Rectal smooth muscle tissue (tissue), 1 donor: ENCODE data around the gene SRGAP1.
"Not testable (repeated sequence)": the region's sequence is repeated elsewhere in the genome, so short reads cannot be mapped to it uniquely, and the experiment has no call there.

Experiments used
- H3K27ac ChIP-seq: one replicate; pipeline ENCODE4 v1.7.0; 2013; ENCODE audit warnings: low read depth, low read length, inconsistent platforms
- H3K27me3 ChIP-seq: one replicate; pipeline ENCODE4 v1.7.0; 2013; ENCODE audit warnings: low read length; ENCODE audit not compliant: control insufficient read depth, insufficient read depth
- H3K36me3 ChIP-seq: one replicate; pipeline ENCODE4 v1.7.0; 2013; ENCODE audit warnings: low read length; ENCODE audit not compliant: control insufficient read depth, insufficient read depth
- H3K4me1 ChIP-seq: one replicate; pipeline ENCODE4 v1.7.0; 2013; ENCODE audit warnings: low read length; ENCODE audit not compliant: control insufficient read depth, insufficient read depth
- H3K4me3 ChIP-seq: one replicate; pipeline ENCODE4 v1.7.0; 2013; ENCODE audit warnings: low read length
- H3K9ac ChIP-seq: one replicate; pipeline ENCODE4 v1.7.0; 2013; ENCODE audit warnings: low read length

Gene SRGAP1

GRCh38 chr12:64180951-64181350, 336.5 kb downstream of the SRGAP1 start:
- Histone ChIP-seq H3K4me1 (peaks cover 6% of the 10 kb centered on the region), H3K27me3 (no peaks in the 10 kb centered on the region), H3K27ac (peak overlapping the region; percentile 49), H3K9ac (no peak overlapping the region), H3K36me3 (no peaks in the 10 kb centered on the region), H3K4me3 (no peak overlapping the region)

DNA sequence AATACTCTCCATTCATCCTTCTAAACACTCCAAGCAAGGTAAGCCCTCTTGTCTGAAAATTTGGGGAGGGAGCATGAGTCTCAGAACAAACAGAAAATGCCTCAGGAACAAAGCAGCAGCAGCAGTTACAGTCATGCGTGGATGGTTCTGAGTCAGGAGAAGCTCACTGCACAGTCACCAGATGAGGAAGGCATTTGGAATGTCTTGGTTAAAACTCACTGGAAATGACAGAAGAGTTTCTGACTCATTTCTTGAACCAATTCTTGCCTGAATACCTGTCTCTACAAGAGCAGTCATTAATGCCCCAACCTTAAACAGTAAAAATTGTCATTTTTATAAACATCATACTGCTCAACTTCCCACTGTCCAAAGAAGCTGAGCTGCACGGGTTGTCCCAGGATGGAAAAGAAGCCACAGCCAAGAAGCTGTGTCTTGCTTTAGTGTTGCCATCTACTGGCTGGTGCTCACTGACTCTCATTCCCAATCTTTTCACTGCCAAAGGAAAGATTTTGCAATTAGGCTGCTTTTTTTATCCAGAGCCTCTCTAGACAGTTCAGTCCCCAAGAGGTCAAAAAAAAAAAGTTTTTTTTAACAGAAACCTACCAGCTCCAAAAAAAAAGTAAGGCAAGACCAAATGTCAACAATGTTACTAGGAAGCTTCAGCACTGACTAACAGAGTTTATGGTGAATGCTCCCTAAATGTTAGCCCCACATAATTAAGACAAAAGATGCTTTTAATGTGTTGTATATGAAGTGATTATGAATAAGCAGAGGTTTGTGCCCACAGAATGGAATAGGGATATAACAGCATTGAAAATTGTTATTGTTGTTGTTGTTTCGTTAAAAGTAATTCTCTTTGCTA, 337.2 kb downstream of the SRGAP1 start:
- Histone ChIP-seq H3K27me3 (no peaks in the 10 kb centered on the region), H3K4me1 (peaks cover 6% of the 10 kb centered on the region), H3K27ac (peak overlapping the region; percentile 49), H3K36me3 (no peaks in the 10 kb centered on the region), H3K9ac (no peak overlapping the region), H3K4me3 (no peak overlapping the region)

- no peak overlapping the region for H3K4me3 ChIP-seq
- no peaks in the 10 kb centered on the region for H3K27me3 ChIP-seq
- no peak overlapping the region for H3K27ac ChIP-seq
- H3K36me3 ChIP-seq: no peaks in the 10 kb centered on the region
- no peak overlapping the region for H3K9ac ChIP-seq
- peaks cover 6% of the 10 kb centered on the region for H3K4me1 ChIP-seq
Measured at GRCh38 chr12:64184216-64184615, 339.7 kb downstream of the SRGAP1 start.

DNA sequence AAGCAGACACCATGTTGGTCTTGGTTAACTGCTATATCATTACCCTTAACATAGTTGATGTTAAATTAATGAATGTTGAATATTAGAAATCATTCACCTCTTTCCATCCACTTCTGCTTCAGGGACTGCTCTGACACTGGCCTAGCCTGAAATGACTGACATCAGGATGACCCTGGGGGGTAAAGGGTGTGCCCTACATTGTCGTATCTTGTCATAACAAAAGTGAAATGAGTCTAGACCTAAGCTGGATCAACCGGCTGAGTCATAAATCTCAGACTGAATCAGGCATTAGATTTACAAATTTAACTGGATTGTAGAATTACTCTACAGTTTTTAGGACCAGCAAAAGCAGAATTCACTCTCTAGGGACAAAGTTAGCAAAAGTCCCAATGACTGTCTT, 342.3 kb downstream of the SRGAP1 start:
- no peaks in the 10 kb centered on the region for H3K4me1 ChIP-seq
- no peak overlapping the region for H3K9ac ChIP-seq
- H3K4me3 ChIP-seq: no peak overlapping the region
- H3K27ac ChIP-seq: no peak overlapping the region
- H3K27me3 ChIP-seq: no peaks in the 10 kb centered on the region
- H3K36me3 ChIP-seq: no peaks in the 10 kb centered on the region

DNA sequence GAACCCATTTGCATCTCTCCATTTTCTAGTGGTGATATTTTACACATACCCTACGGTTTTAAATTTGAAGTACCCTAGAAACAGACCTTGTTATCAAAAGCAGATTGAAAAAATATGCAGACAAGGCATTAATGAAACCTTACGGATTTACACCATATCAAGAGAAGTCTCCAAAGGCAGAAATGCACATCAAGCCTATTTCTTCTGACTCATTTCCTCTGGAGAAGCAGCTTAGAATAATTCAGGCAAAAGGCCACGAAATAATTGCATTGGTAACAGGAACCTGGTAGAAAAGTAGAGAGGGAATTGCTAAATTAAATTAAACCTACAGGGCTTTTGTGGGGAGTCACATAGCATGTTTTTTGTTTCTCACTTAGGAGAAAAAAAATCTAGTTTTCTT, 342.9 kb downstream of the SRGAP1 start:
- no peak overlapping the region for H3K9ac ChIP-seq
- H3K4me3 ChIP-seq: no peak overlapping the region
- no peak overlapping the region for H3K27ac ChIP-seq
- no peaks in the 10 kb centered on the region for H3K36me3 ChIP-seq
- H3K27me3 ChIP-seq: no peaks in the 10 kb centered on the region
- no peaks in the 10 kb centered on the region for H3K4me1 ChIP-seq

- Histone ChIP-seq H3K4me1 (no peaks in the 10 kb centered on the region), H3K27me3 (no peaks in the 10 kb centered on the region), H3K9ac (no peak overlapping the region), H3K36me3 (no peaks in the 10 kb centered on the region), H3K4me3 (no peak overlapping the region), H3K27ac (no peak overlapping the region)
Measured at GRCh38 chr12:64187794-64188193, 343.3 kb downstream of the SRGAP1 start.

DNA sequence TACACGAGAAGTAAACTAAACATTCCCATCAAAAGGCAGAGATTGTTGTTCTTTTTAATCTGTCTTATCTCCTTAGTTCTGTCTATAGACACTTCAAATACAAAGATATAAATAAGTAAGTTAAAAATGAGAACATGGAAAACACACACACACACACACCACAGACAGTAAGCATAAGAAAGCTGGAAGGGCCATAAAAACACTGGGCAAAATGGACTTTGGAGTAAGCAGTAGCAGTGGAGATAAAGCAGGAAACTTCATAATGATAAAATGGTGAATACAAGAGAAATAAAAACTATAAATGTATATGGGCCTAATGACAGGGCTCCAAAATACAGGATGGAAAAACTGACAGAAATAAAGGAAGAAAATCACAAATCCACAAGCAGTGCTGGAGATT, 345.0 kb downstream of the SRGAP1 start:
- Histone ChIP-seq H3K9ac (no peak overlapping the region), H3K27me3 (no peaks in the 10 kb centered on the region), H3K36me3 (no peaks in the 10 kb centered on the region), H3K4me1 (no peaks in the 10 kb centered on the region), H3K27ac (no peak overlapping the region), H3K4me3 (no peak overlapping the region)

GRCh38 chr12:64190140-64190539, 345.6 kb downstream of the SRGAP1 start:
- Histone ChIP-seq H3K4me1 (no peaks in the 10 kb centered on the region), H3K36me3 (no peaks in the 10 kb centered on the region), H3K4me3 (no peak overlapping the region), H3K27me3 (no peaks in the 10 kb centered on the region), H3K9ac (no peak overlapping the region), H3K27ac (no peak overlapping the region)

DNA sequence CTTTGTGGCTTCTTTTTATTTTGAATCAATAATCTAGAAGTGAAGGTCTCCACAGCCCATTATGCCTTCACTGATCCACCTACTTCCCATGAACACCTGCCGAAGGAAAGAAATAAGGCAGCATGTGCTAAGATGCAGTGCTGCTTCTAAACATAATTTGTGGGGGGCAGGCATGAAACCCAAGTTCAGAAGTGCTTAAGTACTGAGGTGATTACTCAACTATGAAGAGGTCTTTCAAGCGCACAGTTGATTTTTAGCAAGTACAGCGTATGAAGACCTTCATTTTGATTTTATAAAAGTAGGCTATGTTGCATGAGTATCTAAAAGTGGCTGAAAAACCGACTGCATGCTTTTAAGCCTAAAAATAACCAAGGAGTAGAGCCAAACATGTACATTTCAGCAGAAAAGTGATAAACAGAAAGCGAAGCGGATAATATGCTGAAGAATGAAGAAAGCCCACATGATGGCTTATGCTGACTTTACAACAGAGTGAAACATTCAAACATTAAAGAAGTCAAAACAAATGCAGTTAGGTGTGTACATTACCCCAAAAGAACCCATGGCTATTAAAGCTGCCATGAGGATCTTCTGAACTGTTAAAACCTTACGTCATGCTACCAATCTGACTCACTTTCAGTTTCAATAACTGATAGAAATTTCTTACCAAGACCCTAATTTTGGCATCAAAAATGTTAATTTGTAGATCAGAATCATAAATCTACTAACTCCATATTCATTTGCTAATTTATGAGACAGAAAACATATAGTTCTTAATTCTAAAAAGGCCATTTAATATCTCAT, 348.3 kb downstream of the SRGAP1 start:
- no peaks in the 10 kb centered on the region for H3K36me3 ChIP-seq
- H3K27me3 ChIP-seq: no peaks in the 10 kb centered on the region
- no peak overlapping the region for H3K4me3 ChIP-seq
- no peak overlapping the region for H3K9ac ChIP-seq
- no peaks in the 10 kb centered on the region for H3K4me1 ChIP-seq
- no peak overlapping the region for H3K27ac ChIP-seq

- Histone ChIP-seq H3K27me3 (no peaks in the 10 kb centered on the region), H3K4me1 (no peaks in the 10 kb centered on the region)
Measured at GRCh38 chr12:64193931-64194330, 349.4 kb downstream of the SRGAP1 start.

GRCh38 chr12:64194333-64195149, 350.0 kb downstream of the SRGAP1 start:
- no peaks in the 10 kb centered on the region for H3K36me3 ChIP-seq
- no peak overlapping the region for H3K27ac ChIP-seq
- H3K4me1 ChIP-seq: no peaks in the 10 kb centered on the region
- no peak overlapping the region for H3K9ac ChIP-seq
- no peaks in the 10 kb centered on the region for H3K27me3 ChIP-seq
- no peak overlapping the region for H3K4me3 ChIP-seq

More at GRCh38 chr12:64193931-64194330, 349.4 kb downstream of the SRGAP1 start:
- Histone ChIP-seq H3K9ac (no peak overlapping the region), H3K27ac (no peak overlapping the region), H3K4me3 (no peak overlapping the region), H3K36me3 (no peaks in the 10 kb centered on the region)

GRCh38 chr12:64195841-64196240, 351.3 kb downstream of the SRGAP1 start:
- H3K4me1 ChIP-seq, H3K36me3 ChIP-seq, H3K4me3 ChIP-seq, H3K27me3 ChIP-seq, H3K9ac ChIP-seq, H3K27ac ChIP-seq: not testable (repeated sequence)
